Activated CD8-positive, alpha-beta memory T cell treated with anti-CD3 and anti-CD28 coated beads, Interleukin-2, amount 50 U/mL, for 4 hours (primary cell): Measurements from ENCODE around the gene URI1.
"Not testable (repeated sequence)": the region's sequence is repeated elsewhere in the genome, so short reads cannot be mapped to it uniquely, and the experiment has no call there.

ENCODE experiments used
- DNase-seq: peaks from one replicate; pipeline ENCODE4 v3.0.0-alpha.2; 2020

The URI1 gene

DNA sequence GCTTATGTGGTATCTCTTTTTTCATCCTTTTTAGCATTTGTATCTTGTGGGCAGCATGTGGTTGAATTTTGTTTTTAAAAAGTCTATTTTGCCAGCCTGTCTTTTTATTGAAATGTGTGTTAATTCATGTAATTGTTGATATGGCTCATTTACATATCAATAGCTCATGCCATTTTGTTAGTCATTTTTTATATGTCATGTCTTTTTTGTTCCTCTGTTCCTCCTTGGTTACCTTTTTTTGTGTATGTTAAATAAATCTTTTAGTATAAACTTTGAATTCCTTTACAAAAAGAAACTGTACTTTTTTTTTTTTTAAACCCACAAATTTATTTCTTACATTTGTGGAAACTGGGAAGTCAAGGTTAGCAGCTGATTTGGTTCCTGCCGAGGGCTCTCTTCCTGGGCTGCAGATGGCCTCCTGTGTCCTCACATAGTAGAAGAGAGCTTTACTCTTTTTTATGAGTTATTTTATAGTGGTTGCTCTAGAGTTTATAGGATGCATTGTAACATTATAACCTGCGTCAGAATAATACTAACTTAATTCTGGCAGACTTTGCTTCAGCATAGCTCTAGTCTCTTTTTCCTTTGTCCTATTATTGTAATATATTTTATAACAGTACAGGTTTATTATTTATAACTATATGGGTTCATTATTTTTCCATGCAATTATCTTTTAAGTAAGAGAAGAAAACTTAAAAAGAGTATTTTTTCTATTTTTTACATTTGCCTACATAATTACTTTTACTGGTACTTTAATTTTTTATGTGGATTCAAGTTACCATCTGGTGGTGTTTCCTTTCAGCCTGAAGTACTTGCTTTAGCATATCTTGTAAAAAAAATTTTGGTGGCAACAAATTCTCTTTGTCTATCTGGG, 86.3 kb downstream of the URI1 start:
- DNase-seq = no peak

DNA sequence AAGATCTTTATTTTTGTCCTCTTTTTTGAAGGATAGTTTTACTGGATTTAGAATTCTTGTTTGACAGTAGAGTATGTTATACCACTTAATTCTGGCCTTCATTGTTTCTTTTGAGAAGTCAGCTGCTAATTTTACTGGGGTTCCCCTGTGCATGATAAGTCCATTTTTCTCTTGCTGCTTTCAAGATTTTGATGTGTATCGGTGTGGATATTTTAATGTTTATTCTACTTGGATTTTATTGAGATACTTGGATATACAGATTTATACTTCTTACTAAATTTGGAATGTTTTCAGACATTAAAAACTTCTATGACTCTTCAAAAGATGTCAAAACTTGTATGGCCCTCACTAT, 86.9 kb downstream of the URI1 start:
- no peak for DNase-seq

DNA sequence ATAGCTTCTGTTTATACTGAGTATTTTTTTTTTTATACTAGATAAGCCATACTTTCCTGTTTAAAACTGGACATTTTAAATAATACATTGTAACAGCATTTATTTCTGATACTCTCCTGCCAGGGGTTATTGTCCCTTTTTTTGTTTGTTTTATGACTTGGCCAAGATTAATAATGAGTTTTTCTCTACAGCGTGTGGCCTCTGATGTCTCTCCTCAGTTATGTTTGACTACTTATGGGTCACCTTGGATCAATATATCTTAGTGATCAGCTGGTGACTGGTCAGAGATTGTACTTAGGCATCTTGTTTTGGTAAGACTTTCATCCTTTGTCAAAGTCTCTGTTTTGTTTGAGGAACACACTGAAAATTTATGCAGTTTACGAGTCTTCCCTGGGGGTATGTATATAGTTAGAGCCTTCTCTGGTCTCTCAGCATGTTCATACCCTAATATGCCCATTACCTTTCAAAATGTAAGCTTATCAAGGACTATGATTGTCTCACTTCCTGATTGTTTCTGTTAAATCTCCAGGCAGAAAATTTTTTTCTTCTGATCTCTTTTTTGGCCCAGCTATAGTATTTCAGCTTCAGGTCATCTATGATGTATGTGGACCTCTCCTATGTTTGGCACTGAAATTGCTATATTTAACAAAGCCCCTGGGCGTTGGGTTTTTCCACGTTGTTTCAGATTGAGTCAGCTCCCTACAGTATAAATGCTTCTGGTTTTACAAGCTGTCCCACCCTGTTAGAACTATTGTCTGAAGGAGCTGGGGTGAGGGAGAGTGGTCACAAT, 87.9 kb downstream of the URI1 start:
- DNase-seq = no peak

DNA sequence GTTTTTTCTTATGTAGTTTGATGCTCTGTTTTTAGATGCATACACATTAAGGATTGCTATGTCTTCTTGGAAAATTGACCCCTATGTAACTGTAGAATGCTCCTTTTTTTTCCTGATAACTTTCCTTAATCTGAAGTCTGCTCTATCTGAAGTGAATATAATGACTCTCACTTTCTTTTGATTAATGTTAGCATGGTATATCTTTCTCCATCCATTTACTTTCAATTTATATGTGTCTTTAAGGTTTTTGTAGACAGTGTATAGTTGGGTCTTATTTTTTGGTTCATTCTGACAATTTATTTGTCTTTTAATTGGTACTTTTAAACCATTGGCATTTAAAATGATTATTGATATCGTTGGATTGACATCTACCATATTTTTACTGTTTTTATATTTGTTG, 92.3 kb downstream of the URI1 start:
- no peak for DNase-seq

DNA sequence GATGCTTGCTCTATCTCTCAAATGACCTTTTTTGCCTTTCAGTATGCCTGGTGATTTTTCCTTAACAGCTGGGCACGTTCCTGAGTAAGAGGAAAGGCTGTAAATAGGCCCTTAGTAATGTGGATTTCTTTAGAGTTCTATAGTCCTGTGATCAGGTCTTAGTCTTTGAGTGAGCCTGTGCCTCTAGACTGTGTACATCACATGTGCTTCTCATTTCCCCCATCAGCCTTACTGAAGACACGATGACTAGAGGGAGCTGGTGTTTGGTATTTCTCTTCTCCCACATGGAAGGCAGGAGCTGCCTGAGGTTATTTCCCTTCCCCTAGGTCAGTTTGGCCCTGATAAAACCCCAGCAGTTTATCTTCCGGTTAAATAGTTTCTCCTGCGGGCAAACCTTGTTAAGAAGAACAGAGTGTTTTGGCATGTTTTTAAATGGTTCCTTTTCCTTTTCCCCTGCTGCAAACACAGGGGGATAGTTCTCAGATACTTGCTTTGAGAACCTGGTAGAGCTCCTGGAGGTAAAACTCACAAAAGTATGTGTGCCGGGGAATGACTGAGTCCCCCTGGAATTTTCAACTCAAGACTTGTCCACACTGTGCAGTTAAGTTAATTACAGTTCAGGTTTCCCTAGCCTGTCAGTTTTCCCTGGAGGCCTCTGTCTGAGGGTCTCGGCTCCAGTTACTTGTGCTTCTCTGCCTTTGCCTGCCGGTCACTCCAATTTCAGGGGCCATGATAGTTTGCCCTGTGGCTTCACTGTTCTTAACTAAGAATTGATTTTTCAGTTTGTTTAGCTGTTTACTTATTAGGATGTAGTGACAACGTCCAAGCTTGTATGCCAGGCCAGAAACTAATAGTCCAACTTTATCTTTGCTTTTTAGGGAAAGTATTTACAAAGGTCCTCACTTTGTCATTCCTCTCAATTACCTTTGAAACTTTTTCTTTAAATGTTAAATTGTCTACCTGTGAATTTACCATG, 94.4 kb downstream of the URI1 start:
- DNase-seq = no peak

DNA sequence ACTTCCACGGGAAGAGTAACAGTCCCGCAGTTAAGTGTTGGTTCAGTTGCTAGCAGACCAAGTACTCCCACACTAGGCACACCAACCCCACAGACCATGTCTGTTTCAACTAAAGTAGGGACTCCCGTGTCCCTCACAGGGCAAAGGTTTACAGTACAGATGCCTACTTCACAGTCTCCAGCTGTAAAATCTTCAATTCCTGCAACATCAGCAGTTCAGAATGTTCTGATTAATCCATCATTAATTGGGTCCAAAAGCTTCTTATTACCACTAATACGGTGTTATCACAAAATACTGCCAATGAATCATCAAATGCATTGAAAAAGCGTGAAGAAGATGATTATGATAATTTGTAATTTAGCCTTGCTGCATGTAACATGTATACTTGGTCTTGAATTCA, 95.8 kb downstream of the URI1 start:
- DNase-seq = no peak

DNA sequence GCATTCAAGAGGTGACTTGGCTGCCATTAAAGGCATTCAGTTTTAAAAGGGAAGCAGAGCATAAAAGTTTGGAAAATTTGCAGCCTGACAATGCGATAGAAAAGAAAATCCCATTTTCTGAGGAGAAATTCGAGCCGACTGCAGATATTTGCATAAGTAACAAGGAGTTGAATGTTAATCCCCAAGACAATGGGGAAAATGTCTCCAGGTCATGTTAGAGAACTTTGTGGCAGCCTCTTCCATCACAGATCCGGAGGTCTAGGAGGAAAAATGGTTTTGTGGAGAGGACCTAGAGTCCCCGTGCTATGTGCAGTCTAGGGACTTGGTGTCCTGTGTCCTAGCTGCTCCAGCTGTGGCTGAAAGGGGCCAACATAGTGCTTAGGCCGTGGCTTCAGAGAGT, 99.9 kb downstream of the URI1 start:
- DNase-seq = not testable (repeated sequence)

DNA sequence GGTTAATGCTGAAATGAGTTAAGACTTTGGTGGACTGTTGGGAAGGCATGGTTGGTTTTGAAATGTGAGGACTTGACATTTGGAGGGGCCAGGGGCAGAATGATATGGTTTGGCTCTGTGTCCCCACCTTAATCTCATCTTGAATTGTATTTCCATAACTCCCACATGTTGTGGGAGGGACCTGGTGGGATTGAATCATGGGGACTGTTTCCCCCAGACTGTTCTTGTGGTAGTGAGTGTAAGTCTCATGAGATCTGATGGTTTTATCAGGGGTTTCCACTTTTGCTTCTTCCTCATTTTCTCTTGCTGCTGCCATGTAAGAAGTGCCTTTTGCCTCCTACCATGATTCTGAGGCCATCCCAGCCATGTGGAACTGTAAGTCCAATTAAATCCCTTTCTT, 101.0 kb downstream of the URI1 start:
- DNase-seq = not testable (repeated sequence)

DNA sequence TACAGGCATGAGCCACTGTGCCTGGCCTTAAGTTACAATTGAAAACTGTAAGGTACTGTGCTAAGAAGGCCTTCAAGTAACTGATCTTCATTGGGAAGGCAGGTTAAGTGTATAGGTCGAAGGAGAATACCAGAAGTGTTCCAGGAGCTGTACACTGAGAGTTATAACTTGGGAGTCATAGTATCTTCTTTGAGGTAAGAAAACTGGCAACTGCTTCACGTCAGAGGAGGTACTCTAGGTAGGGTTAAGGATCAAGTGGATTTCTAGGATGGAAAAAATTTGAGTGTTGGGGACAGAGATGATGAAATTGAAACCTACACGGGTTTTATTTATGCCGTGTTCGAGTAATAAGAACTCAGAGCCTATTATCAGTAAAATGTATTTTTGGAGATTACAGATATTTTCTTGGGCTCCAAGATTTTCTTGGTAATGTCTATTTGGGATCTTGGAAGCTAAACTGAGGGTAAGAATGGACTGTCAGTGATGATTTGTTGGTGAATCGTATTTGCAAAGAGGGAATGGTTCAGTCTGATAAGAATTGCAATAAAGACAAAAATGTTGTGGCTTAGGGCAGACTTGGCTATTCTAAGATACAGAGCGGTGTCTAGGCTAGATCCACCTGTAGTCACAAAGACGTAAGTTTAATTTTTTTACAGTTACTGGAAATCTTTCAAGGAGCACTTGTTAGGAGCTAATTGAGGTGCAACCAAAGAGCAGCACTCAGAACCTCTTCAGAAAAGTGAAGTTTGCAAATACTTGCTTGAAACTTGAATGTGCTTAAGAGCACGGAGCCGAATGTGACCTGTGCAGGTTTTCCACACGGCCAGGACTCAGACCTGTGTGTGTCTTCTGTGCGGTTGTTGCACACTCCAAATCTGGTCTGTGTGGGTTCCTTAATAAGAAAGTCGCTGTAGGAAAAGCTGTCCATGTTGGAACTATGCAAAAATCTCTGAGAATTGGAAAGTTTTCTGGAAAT, 102.5 kb downstream of the URI1 start:
- DNase-seq = no peak

DNA sequence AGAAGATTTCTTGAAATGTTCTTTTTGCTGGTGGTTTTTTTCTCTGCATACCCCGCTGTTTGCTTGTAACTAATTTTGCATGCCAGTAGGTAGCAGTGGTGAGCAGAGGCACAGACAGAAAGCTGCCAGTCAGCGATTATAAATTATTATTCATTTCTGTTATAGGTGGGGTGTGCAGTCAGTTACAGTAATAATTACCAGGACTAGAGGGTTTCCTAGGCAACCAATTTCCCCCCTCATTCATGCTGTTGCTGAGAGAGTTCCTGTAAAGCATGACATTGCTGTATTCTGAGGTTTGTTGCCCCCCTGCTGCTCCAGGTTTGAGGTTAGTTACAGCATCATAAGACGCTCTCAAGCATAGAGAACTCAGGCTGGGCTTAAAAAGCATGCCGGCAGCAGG, 104.5 kb downstream of the URI1 start:
- no peak for DNase-seq

DNA sequence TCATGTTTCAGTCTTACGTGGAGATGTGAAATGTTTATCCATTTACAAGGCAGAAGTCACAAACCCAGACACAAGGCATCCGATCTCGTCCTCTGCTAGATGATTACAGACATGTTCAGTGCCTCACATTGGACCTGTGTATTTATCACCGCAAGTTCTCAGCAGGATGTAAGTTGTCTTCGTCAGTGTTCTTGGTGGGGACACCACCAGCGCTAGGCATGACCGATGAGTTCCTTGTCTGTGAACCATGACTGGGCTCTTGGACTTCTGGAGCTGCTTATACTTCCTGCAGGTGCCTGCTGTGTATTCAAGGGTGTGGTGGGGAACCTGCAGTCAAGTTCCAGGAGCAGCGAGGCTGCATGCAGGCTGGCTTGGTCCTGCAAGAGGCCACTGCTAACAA, 105.4 kb downstream of the URI1 start:
- no peak for DNase-seq

DNA sequence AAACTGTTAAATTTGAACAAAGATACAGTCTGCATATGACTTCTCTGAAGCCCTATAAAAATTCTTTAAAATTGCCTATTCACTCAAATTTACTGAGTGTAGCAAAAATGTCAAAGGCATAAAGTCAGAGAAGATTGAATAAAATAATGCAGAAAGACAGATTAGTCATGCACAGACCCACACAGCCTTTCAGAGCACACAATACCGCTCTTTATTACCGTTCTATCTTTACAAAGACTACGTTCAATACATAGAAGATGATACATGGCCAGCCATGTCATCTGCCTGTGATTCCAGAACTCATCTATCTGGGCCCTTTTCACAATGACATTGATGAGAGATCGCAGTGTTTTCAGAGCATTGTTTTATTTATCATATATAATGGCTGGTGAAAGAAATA, 107.2 kb downstream of the URI1 start:
- DNase-seq = no peak

DNA sequence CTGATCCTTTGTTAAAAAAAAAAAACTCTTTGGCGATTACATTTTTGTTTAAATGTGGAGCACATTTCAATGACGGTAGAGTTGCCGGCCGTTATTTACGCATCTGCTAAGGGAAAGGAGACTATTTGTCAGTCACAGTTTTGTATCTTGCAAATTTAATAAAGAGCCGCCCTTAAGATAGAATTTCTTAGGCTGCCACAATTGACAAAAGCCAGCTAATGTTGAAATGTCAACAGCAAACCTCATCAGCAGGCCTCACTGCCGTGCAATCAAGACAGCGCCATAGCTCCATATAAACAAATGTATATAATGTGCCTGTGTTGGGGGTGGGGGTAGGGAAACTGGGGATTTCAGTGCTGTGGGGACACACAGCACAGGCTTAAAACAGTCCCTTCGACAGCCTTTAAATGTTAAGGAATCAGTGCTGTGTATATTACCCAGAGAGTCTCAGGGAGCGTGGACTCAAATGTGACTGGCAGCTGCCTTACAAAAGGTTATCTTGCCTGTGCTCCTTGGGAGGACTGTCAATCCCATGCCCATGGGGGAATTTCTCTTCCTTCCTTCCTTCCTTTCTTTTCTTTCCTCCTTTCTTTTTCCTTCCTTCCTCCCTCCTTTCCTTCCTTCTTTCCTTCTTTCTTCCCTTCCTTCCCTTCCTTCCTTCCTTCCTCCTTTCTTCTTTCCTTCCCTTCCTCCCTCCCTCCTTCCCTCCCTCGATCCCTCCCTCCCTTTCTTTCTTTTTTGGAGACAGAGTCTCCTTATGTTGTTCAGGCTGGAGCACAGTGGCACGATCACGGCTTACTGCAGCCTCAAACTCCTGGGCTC, 108.0 kb downstream of the URI1 start:
- DNase-seq = no peak

DNA sequence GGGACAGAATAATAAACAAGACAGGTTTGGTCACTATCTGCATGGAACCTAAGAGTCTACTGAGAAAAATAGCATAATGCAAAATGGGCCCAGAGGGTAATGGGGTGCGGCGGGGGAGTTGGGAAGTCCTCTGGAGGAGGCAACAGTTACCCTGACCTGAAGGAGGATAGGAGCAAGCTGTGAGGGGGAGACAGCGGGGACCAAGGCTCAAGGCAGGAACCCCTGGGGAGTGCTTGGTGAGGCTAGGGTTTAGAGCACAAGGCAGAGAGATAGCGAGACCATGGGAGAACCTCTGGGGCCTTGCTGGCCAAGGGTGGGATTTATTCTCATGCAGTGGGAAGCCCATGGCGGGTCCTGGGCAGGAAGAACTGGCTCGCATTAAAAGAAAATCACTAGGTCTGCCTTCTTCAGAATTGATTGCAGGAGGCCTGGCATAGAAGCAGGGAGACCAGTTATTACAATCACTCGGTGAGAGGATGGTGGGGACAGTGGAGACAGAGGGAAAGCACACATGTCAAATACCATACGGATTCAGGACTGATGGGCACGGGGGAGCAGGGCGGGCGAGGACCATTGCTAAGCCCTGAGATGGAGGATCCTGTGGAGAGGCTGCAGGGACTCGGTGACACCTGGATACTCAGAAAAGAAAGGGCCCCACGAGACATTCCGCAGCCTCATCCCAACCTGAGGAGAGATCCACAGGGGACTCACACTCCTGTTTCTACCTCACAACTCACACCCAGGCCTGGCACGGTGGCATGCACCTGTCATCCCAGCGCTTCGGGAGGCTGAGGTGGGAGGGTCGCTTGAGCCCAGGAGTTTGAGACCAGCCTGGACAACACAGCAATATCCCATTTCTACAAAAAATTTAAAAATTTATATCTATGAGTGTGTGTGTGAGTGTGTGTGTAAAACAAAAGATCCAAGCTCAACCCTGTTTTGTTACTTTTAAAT, 110.4 kb downstream of the URI1 start:
- DNase-seq = no peak

DNA sequence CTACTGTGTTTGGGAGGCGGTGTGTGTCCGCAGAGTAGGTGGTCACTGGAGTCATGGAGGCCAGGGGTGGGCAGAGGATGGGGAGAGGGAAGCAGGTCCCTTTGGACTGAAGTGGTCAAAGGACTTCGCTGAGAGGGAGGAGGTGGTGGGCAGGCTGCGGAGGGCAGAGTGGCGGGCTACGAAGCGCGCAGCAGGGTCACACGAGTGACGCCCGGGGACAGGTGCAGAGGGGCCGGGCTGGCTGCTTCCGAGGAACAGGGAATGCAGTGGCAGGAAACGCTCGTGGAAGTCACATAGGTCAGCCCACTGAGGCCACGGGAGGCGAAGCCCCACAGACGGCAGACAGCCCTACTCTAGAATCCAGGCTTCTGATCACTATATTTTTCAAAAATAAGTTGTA, 111.5 kb downstream of the URI1 start:
- DNase-seq = no peak

DNA sequence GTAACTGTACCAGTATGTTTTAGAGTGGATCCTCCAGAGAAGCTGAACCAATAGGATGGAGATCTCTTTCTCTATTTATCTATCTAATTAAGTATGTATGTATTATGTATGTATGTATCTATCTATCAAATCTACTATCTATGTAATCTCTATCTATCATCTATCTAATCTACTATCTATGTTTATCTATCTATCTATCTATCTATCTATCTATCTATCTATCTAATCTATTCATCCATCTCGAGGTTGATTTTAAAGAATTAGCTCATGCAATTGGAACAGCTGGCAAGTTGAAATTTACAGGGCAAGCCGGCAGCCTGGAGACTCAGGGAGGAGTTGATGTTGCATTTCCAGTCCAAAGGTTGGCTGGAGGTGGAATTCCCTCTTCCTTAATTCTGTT, 112.2 kb downstream of the URI1 start:
- no peak for DNase-seq

DNA sequence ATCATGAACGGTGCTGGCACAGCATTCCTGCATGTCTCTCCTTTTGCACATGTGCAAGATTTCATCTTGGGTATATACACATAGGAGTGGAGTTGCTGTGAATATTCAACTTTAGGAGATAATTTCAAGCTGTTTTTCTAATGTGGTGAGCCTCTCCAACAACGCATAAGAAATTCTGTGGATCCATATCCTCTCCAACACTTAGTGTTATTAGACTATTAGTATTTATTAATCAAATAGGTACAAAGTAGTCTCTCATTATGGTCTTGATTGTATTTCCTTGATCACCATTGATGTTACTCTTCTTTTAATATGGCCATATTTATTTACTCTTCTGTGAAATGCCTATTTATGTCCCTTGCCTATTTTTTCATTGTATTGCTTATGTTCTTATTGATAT, 114.5 kb downstream of the URI1 start:
- no peak for DNase-seq

DNA sequence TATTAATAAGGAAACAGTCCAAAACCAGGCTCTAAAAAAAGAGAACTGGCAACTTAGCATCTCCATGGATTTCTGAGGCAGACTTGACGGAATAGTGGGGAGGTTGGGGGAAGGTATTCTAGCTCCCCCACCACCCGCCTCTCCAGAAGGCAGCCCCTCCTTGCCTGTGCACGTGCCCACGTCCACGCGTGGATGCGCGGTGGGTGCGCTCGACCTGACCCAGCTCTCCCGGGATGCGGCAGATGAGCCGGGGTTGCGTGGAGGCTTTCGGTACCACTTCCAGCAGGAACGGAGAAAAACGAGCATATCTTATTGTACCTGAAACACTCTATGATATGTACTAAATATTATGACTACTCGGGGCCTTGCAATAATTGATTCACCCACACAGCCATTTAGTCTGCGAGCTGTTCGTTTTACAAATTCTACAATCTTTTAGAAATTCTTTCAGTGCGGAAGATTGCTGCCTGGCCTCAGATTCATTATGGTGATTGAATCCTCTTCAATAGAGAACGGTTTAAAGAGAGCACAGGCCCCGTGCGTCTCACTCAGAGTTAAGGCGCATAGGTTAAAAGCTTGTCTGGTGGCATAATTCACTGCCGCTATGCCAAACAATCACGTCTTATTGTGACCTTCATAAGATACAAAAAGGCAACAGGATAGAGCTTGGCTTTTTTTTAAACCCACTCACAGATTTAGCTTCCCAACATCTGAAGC, 117.9 kb downstream of the URI1 start:
- no peak for DNase-seq
